IPS-15b (cell line): Measurements from ENCODE around the gene LGALS7B.
"Not testable (repeated sequence)": the region's sequence is repeated elsewhere in the genome, so short reads cannot be mapped to it uniquely, and the experiment has no call there.

Source experiments
- H3K27me3 ChIP-seq: one replicate; pipeline ENCODE4 v1.6.1; 2013; ENCODE audit warnings: low read length; ENCODE audit not compliant: control insufficient read depth, insufficient read depth
- H3K36me3 ChIP-seq: one replicate; pipeline ENCODE4 v1.6.1; 2013; ENCODE audit warnings: low read length; ENCODE audit not compliant: control insufficient read depth, insufficient read depth
- H3K4me1 ChIP-seq: one replicate; pipeline ENCODE4 v1.6.1; 2013; ENCODE audit warnings: mild to moderate bottlenecking, low read length; ENCODE audit not compliant: control insufficient read depth, insufficient read depth
- H3K4me3 ChIP-seq: one replicate; pipeline ENCODE4 v1.5.1; 2013; ENCODE audit warnings: low read depth, low read length
- H3K9ac ChIP-seq: one replicate; pipeline ENCODE4 v1.6.1; 2013; ENCODE audit warnings: low read depth, mild to moderate bottlenecking, low read length
- H3K9me3 ChIP-seq: one replicate; pipeline ENCODE4 v1.6.1; 2013; ENCODE audit warnings: mild to moderate bottlenecking, low read length; ENCODE audit not compliant: control insufficient read depth, insufficient read depth

Gene LGALS7B

GRCh38 chr19:38753783-38754182, 35.2 kb upstream of the LGALS7B start:
- H3K27me3 ChIP-seq, H3K4me1 ChIP-seq, H3K9ac ChIP-seq, H3K4me3 ChIP-seq, H3K36me3 ChIP-seq, H3K9me3 ChIP-seq: not testable (repeated sequence)

- not testable (repeated sequence) for H3K9me3 ChIP-seq
These were observed 34.8 kb upstream of the LGALS7B start for GRCh38 chr19:38754196-38754595.

GRCh38 chr19:38759590-38760003, 29.4 kb upstream of the LGALS7B start:
- no peaks in the 10 kb centered on the region for H3K36me3 ChIP-seq
- H3K4me1 ChIP-seq = no peaks in the 10 kb centered on the region
- no peaks in the 10 kb centered on the region for H3K27me3 ChIP-seq
- H3K9me3 ChIP-seq = no peaks in the 10 kb centered on the region
- H3K4me3 ChIP-seq = no peak overlapping the region
- H3K9ac ChIP-seq = no peak overlapping the region

More at GRCh38 chr19:38754196-38754595, 34.8 kb upstream of the LGALS7B start:
- not testable (repeated sequence) for H3K9ac ChIP-seq, H3K4me3 ChIP-seq, H3K36me3 ChIP-seq, H3K27me3 ChIP-seq, H3K4me1 ChIP-seq

GRCh38 chr19:38760805-38761517, 28.0 kb upstream of the LGALS7B start:
- not testable (repeated sequence) for H3K9me3 ChIP-seq, H3K27me3 ChIP-seq, H3K9ac ChIP-seq, H3K36me3 ChIP-seq, H3K4me1 ChIP-seq, H3K4me3 ChIP-seq

GRCh38 chr19:38761884-38762389, 27.1 kb upstream of the LGALS7B start:
- not testable (repeated sequence) for H3K4me1 ChIP-seq, H3K4me3 ChIP-seq, H3K9me3 ChIP-seq, H3K36me3 ChIP-seq, H3K9ac ChIP-seq, H3K27me3 ChIP-seq

GRCh38 chr19:38763795-38764220, 25.2 kb upstream of the LGALS7B start:
- Histone ChIP-seq H3K9me3 (no peaks in the 10 kb centered on the region), H3K27me3 (no peaks in the 10 kb centered on the region), H3K4me3 (no peak overlapping the region), H3K36me3 (no peaks in the 10 kb centered on the region), H3K9ac (no peak overlapping the region), H3K4me1 (no peaks in the 10 kb centered on the region)

GRCh38 chr19:38765214-38765613, 23.8 kb upstream of the LGALS7B start:
- Histone ChIP-seq H3K4me1 (no peaks in the 10 kb centered on the region), H3K9ac (no peak overlapping the region), H3K9me3 (no peaks in the 10 kb centered on the region), H3K4me3 (no peak overlapping the region), H3K36me3 (no peaks in the 10 kb centered on the region), H3K27me3 (no peaks in the 10 kb centered on the region)

GRCh38 chr19:38766276-38767047, 22.5 kb upstream of the LGALS7B start:
- H3K9ac ChIP-seq = no peak overlapping the region
- no peaks in the 10 kb centered on the region for H3K9me3 ChIP-seq
- no peaks in the 10 kb centered on the region for H3K36me3 ChIP-seq
- H3K4me3 ChIP-seq = no peak overlapping the region
- no peaks in the 10 kb centered on the region for H3K4me1 ChIP-seq
- no peaks in the 10 kb centered on the region for H3K27me3 ChIP-seq

- peak overlapping the region; percentile 26 for H3K4me3 ChIP-seq
- H3K9ac ChIP-seq = no peak overlapping the region
- H3K36me3 ChIP-seq = no peaks in the 10 kb centered on the region
These were observed 19.3 kb upstream of the LGALS7B start for GRCh38 chr19:38769635-38770211.

GRCh38 chr19:38770228-38770948, 18.6 kb upstream of the LGALS7B start:
- not testable (repeated sequence) for H3K4me1 ChIP-seq, H3K9me3 ChIP-seq, H3K36me3 ChIP-seq, H3K9ac ChIP-seq, H3K27me3 ChIP-seq
- peak overlapping the region; percentile 26 for H3K4me3 ChIP-seq

More at GRCh38 chr19:38769635-38770211, 19.3 kb upstream of the LGALS7B start:
- no peaks in the 10 kb centered on the region for H3K4me1 ChIP-seq
- no peaks in the 10 kb centered on the region for H3K9me3 ChIP-seq
- no peaks in the 10 kb centered on the region for H3K27me3 ChIP-seq

- not testable (repeated sequence) for H3K9me3 ChIP-seq, H3K36me3 ChIP-seq, H3K4me3 ChIP-seq, H3K4me1 ChIP-seq, H3K27me3 ChIP-seq, H3K9ac ChIP-seq
These were observed 18.1 kb upstream of the LGALS7B start for GRCh38 chr19:38770949-38771275.
